HepG2 (cell line): ENCODE data around the gene ITGB2. TPM values are rescaled to one million over a fixed set of nuclear protein-coding genes. Genes with fewer than 3 reads are reported as not detected.

Experiments
- AHDC1 ChIP-seq: sonication (generic); formaldehyde crosslinking; IDR thresholded peaks from 2 replicates; pipeline ENCODE4 v1.5.1; 2020; ENCODE audit warnings: mild to moderate bottlenecking, missing genetic modification reagents, borderline replicate concordance
- BORCS8-MEF2B ChIP-seq: sonication (generic); formaldehyde crosslinking; IDR thresholded peaks from 2 replicates; pipeline ENCODE4 v1.8.0; 2022; ENCODE audit warnings: mild to moderate bottlenecking, missing genetic modification reagents
- HDAC1 ChIP-seq: sonication (generic); formaldehyde crosslinking; IDR thresholded peaks from 2 replicates; pipeline ENCODE4 v1.5.1; 2020; ENCODE audit warnings: mild to moderate bottlenecking, missing genetic modification reagents
- HNF4A ChIP-seq: sonication (generic); formaldehyde crosslinking; IDR thresholded peaks from 2 replicates; pipeline ENCODE4 v1.4.0; 2020; ENCODE audit warnings: missing genetic modification reagents
- KDM5A ChIP-seq: fragments of 200-600 bp; sonication (generic); IDR thresholded peaks from 2 replicates; pipeline ENCODE4 v1.7.0; 2018; ENCODE audit warnings: antibody characterized with exemption, mild to moderate bottlenecking, low read length, borderline replicate concordance
- MTA1 ChIP-seq: sonication (generic); formaldehyde crosslinking; IDR thresholded peaks from 2 replicates; pipeline ENCODE4 v1.4.0; 2020; ENCODE audit warnings: missing genetic modification reagents, mild to moderate bottlenecking, borderline replicate concordance
- MXI1 ChIP-seq: IDR thresholded peaks from 3 replicates; pipeline ENCODE4 v1.6.1; 2012; ENCODE audit warnings: low read depth, low read length, inconsistent platforms, borderline replicate concordance
- MYC ChIP-seq: sonication (generic); formaldehyde crosslinking; IDR thresholded peaks from 2 replicates; pipeline ENCODE4 v1.9.0; 2021; ENCODE audit warnings: missing genetic modification reagents, borderline replicate concordance
- NR2F1 ChIP-seq, 2 experiments: fragments of 450-650 bp in 1 of 2; formaldehyde crosslinking in 1 of 2; IDR thresholded peaks; 2 replicates each; pipeline versions ENCODE4 v1.5.0 to v1.6.1; 2016 to 2020; ENCODE audit warnings: mild to moderate bottlenecking in 1 of 2, missing compliant biosample characterization in 1 of 2, missing genetic modification reagents in 1 of 2, moderate library complexity in 1 of 2
- PATZ1 ChIP-seq: sonication (generic); formaldehyde crosslinking; IDR thresholded peaks from 2 replicates; pipeline ENCODE4 v1.4.0; 2020; ENCODE audit warnings: missing genetic modification reagents
- RXRA ChIP-seq: sonication (generic); formaldehyde crosslinking; IDR thresholded peaks from 2 replicates; pipeline ENCODE4 v1.5.1; 2020; ENCODE audit warnings: missing genetic modification reagents
- SRSF1 ChIP-seq: fragments of 200-400 bp; formaldehyde crosslinking; optimal IDR thresholded peaks from 2 replicates; pipeline ENCODE3; 2017; ENCODE audit warnings: mild to moderate bottlenecking, low read depth, low read length, moderate library complexity
- TBX2 ChIP-seq: sonication (generic); formaldehyde crosslinking; IDR thresholded peaks from 2 replicates; pipeline ENCODE4 v1.5.0; 2020; ENCODE audit warnings: missing genetic modification reagents, mild to moderate bottlenecking, borderline replicate concordance
- ZBTB38 ChIP-seq: sonication (generic); formaldehyde crosslinking; IDR thresholded peaks from 2 replicates; pipeline ENCODE4 v1.5.1; 2020; ENCODE audit warnings: mild to moderate bottlenecking, missing genetic modification reagents
- ZBTB7B ChIP-seq: sonication (generic); formaldehyde crosslinking; IDR thresholded peaks from 2 replicates; pipeline ENCODE4 v1.4.0; 2020; ENCODE audit warnings: missing genetic modification reagents
- ZHX1 ChIP-seq: sonication (generic); formaldehyde crosslinking; IDR thresholded peaks from 2 replicates; pipeline ENCODE4 v1.8.1; 2022; ENCODE audit warnings: low read depth, mild to moderate bottlenecking, missing genetic modification reagents
- ZNF564 ChIP-seq: sonication (generic); formaldehyde crosslinking; IDR thresholded peaks from 2 replicates; pipeline ENCODE4 v1.8.1; 2023; ENCODE audit warnings: mild to moderate bottlenecking, missing genetic modification reagents
- ZNF670 ChIP-seq: sonication (generic); formaldehyde crosslinking; IDR thresholded peaks from 2 replicates; pipeline ENCODE4 v1.8.0; 2022; ENCODE audit warnings: mild to moderate bottlenecking, missing genetic modification reagents, borderline replicate concordance
- polyA plus RNA-seq, 8 experiments: library from polyadenylated mRNA; depleted of rRNA in 3 of 8; stranded (reverse) in 7 of 8; unstranded in 1 of 8; fragments of >200 nt; fragmentation: Illumina TruSeq in 4 of 8; extraction: Trizol in 4 of 8; gene quantifications; 2 replicates each; pipeline versions ENCODE4 v1.2.1 to v1.2.3, GENCODE V29; 2011 to 2016; ENCODE audit warnings: low read depth in 4 of 8, missing spikeins in 1 of 8, mixed read lengths in 1 of 8; ENCODE audit not compliant: insufficient read depth in 1 of 8
- total RNA-seq, 5 experiments: library from RNA; depleted of rRNA; stranded (reverse); fragments of >200 nt; fragmentation: Illumina TruSeq; extraction: Trizol; gene quantifications; 2 replicates each; pipeline ENCODE4 v1.2.3, GENCODE V29; 2016; ENCODE audit warnings: low read depth in 1 of 5

ITGB2 gene
- total and polyA plus RNA-seq, 2 of the 13 experiments (the other 11 are each of a cell fraction or from before 2014, with no cell fraction given), result 4.2 to 18.0 TPM

- peak; percentile 82 for TF ChIP-seq PATZ1 (CRISPR knock-in tag)
- TF ChIP-seq MTA1 (CRISPR knock-in tag), result peak; percentile 92
- TF ChIP-seq TBX2 (CRISPR knock-in tag), result peak; percentile 66; the same call in 1 of the 2 replicates
- 0 out of 2 replicates have a peak, but pooled peaks have one; percentile 31 for TF ChIP-seq KDM5A
- peak; percentile 89 for TF ChIP-seq RXRA (CRISPR knock-in tag)
- TF ChIP-seq MXI1, result peak; percentile 51; the same call in 1 of the 3 replicates
- peak; percentile 22; the same call in 1 of the 2 replicates for TF ChIP-seq ZHX1 (CRISPR knock-in tag)
- TF ChIP-seq HNF4A (CRISPR knock-in tag), result peak; percentile 96
- peak in 1 of 2 experiments; percentile 71; a peak in 3 of 4 replicates for TF ChIP-seq NR2F1 (CRISPR knock-in tag; IDR thresholded peaks at IDR 0.05)
- peak; percentile 67 for TF ChIP-seq ZNF564 (CRISPR knock-in tag)
- peak; percentile 87; the same call in 1 of the 2 replicates for TF ChIP-seq ZNF670 (CRISPR knock-in tag)
- 0 out of 2 replicates have a peak, but pooled peaks have one; percentile 3 for TF ChIP-seq BORCS8-MEF2B (CRISPR knock-in tag)
- TF ChIP-seq SRSF1, result peak; percentile 74
- TF ChIP-seq AHDC1, result peak; percentile 61; the same call in 1 of the 2 replicates
- TF ChIP-seq ZBTB38 (CRISPR knock-in tag), result peak; percentile 76
- TF ChIP-seq HDAC1, result peak; percentile 98
- TF ChIP-seq ZBTB7B, result peak; percentile 99
- TF ChIP-seq MYC (CRISPR knock-in tag), result peak; percentile 69
Measured at GRCh38 chr21:44912506-44913412, 7.9 kb downstream of the ITGB2 start (continued).
